HCT116 (cell line): Measurements from ENCODE around the gene RARB. TPM values are rescaled to one million over a fixed set of nuclear protein-coding genes. Genes with fewer than 3 reads are reported as not detected.

Source experiments
- ATAC-seq: fragments of 200-7000 bp; cut with Tn5 transposase; 2 replicates; pipeline ENCODE4 v1.9.1; 2020; ENCODE audit warnings: mild to moderate bottlenecking, moderate library complexity
- BruUV-seq: library from RNA; stranded (reverse); fragments of 400-500 nt; replicated peaks from 2 replicates; lab custom pipeline; 2021; lab: Mats Ljungman, UMichigan
- CTCF ChIA-PET: fragments of 300-600 bp; sonication (Branson Sonifier 250); formaldehyde crosslinking; loops from one replicate; lab custom pipeline; 2021; ENCODE audit warnings: antibody characterized with exemption; lab: Charles Lee
- POLR2A ChIA-PET: fragments of 300-600, 350-600 bp; sonication (Branson Sonifier 250); formaldehyde crosslinking; loops from one replicate; lab custom pipeline; 2021; ENCODE audit warnings: antibody characterized with exemption; lab: Charles Lee
- RAD21 ChIA-PET, 2 experiments: fragments of 300-600 bp; sonication (Branson Sonifier 250); formaldehyde crosslinking; loops; one replicate each; lab custom pipeline; 2023; ENCODE audit warnings: low total read pairs in 2 of 2; ENCODE audit not compliant: uncharacterized antibody in 2 of 2, unreplicated experiment in 2 of 2, low non-redundant PET in 1 of 2; lab: Charles Lee
- DNase-seq: peaks from one replicate; pipeline ENCODE4 v3.0.0-alpha.2; 2010; ENCODE audit warnings: low read depth, low spot score
- H2AFZ ChIP-seq: fragments of 200-600 bp; shearing (Covaris generic), sonication (generic); 2 replicates; pipeline ENCODE4 v1.6.1; 2017; ENCODE audit warnings: low read depth, mixed run types, mixed read lengths, antibody characterized with exemption, low read length; ENCODE audit not compliant: poor library complexity, severe bottlenecking
- H3K27ac ChIP-seq: 2 replicates; pipeline ENCODE4 v1.5.1; 2012; ENCODE audit warnings: low read depth, low read length
- H3K27me3 ChIP-seq: fragments of 200-600 bp; sonication (generic); 2 replicates; pipeline ENCODE4 v1.6.1; 2016; ENCODE audit warnings: mixed run types, low read length, mixed read lengths; ENCODE audit not compliant: insufficient read depth
- H3K36me3 ChIP-seq, 2 experiments: fragments of 200-500 bp in 1 of 2; fragments of 200-600 bp in 1 of 2; sonication (Bioruptor generic) in 1 of 2; sonication (generic) in 1 of 2; 2 replicates each; pipeline versions ENCODE4 v1.5.1 to v1.6.1; 2014 to 2016; ENCODE audit warnings: low read length in 2 of 2, inconsistent platforms in 1 of 2, mixed read lengths in 1 of 2, mixed run types in 1 of 2; ENCODE audit not compliant: insufficient read depth in 2 of 2, control insufficient read depth in 1 of 2
- H3K4me1 ChIP-seq, 2 experiments: fragments of 200-600 bp in 1 of 2; sonication (generic) in 1 of 2; 2 replicates each; pipeline versions ENCODE4 v1.5.1 to v1.6.1; 2012 to 2017; ENCODE audit warnings: low read length in 2 of 2, inconsistent platforms in 1 of 2, mild to moderate bottlenecking in 1 of 2, mixed read lengths in 1 of 2, mixed run types in 1 of 2, moderate library complexity in 1 of 2; ENCODE audit not compliant: insufficient read depth in 2 of 2, control insufficient read depth in 1 of 2
- H3K4me2 ChIP-seq: fragments of 200-600 bp; sonication (generic); 2 replicates; pipeline ENCODE4 v1.6.1; 2017; ENCODE audit warnings: mixed run types, low read length, mixed read lengths
- H3K4me3 ChIP-seq, 2 experiments: fragments of 200-600 bp in 1 of 2; sonication (generic) in 1 of 2; replicated peaks in 1 of 2; 2 replicates each; pipeline ENCODE4 v1.5.1; 2011 to 2016; ENCODE audit warnings: low read length in 2 of 2, control low read depth in 1 of 2, low read depth in 1 of 2, mild to moderate bottlenecking in 1 of 2, mixed read lengths in 1 of 2, mixed run types in 1 of 2
- H3K79me2 ChIP-seq: fragments of 200-600 bp; sonication (generic); 2 replicates; pipeline ENCODE4 v1.6.1; 2017; ENCODE audit warnings: mild to moderate bottlenecking, mixed run types, low read length, moderate library complexity, mixed read lengths; ENCODE audit not compliant: insufficient read depth
- H3K9ac ChIP-seq: fragments of 200-600 bp; sonication (generic); 2 replicates; pipeline ENCODE4 v1.6.1; 2016; ENCODE audit warnings: low read length, mixed read lengths
- H3K9me2 ChIP-seq: fragments of 200-600 bp; sonication (generic), shearing (Covaris generic); 2 replicates; pipeline ENCODE4 v1.6.1; 2017; ENCODE audit warnings: mixed run types, mild to moderate bottlenecking, moderate library complexity; ENCODE audit not compliant: insufficient read depth
- H3K9me3 ChIP-seq, 2 experiments: fragments of 200-500 bp in 1 of 2; fragments of 200-600 bp in 1 of 2; sonication (Bioruptor generic) in 1 of 2; sonication (generic) in 1 of 2; 2 replicates each; pipeline ENCODE4 v1.6.1; 2014 to 2017; ENCODE audit warnings: low read length in 2 of 2, mixed read lengths in 2 of 2, inconsistent platforms in 1 of 2, low read depth in 1 of 2, mild to moderate bottlenecking in 1 of 2, mixed run types in 1 of 2, moderate library complexity in 1 of 2; ENCODE audit not compliant: control insufficient read depth in 1 of 2, insufficient read depth in 1 of 2
- H4K20me1 ChIP-seq: fragments of 200-600 bp; sonication (generic), shearing (Covaris generic); 2 replicates; pipeline ENCODE4 v1.6.1; 2017; ENCODE audit warnings: mixed run types, mild to moderate bottlenecking, moderate library complexity; ENCODE audit not compliant: insufficient read depth
- EGR1 ChIP-seq: IDR thresholded peaks from 2 replicates; pipeline ENCODE4 v1.6.1; 2012; ENCODE audit warnings: low read depth
- EZH2 ChIP-seq: fragments of 200-600 bp; sonication (generic); IDR thresholded peaks from 2 replicates; pipeline ENCODE4 v1.6.1; 2017; ENCODE audit warnings: antibody characterized with exemption, mixed run types
- FOSL1 ChIP-seq: IDR thresholded peaks from 2 replicates; pipeline ENCODE4 v1.6.1; 2012; ENCODE audit warnings: low read depth
- POLR2AphosphoS5 ChIP-seq: IDR thresholded peaks from 2 replicates; pipeline ENCODE4 v1.6.1; 2011; ENCODE audit warnings: mild to moderate bottlenecking, low read depth, low read length, moderate library complexity
- SIN3A ChIP-seq: IDR thresholded peaks from 2 replicates; pipeline ENCODE4 v1.6.1; 2012; ENCODE audit warnings: low read depth
- SRF ChIP-seq: IDR thresholded peaks from 2 replicates; pipeline ENCODE4 v1.6.1; 2012; ENCODE audit warnings: low read depth
- TCF7L2 ChIP-seq: IDR thresholded peaks from 2 replicates; pipeline ENCODE4 v1.7.0; 2011; ENCODE audit warnings: borderline replicate concordance, inconsistent platforms; ENCODE audit not compliant: insufficient read depth, insufficient read length; ENCODE audit errors: extremely low read depth
- YY1 ChIP-seq: IDR thresholded peaks from 2 replicates; pipeline ENCODE4 v1.6.1; 2011; ENCODE audit warnings: low read length, low read depth, moderate library complexity, mild to moderate bottlenecking; ENCODE audit not compliant: insufficient replicate concordance; ENCODE audit errors: extremely low read depth
- ZNF274 ChIP-seq: fragments of 200-500 bp; sonication (Bioruptor generic); IDR thresholded peaks from 2 replicates; pipeline ENCODE4 v1.6.1; 2014; ENCODE audit warnings: mild to moderate bottlenecking, low read depth, low read length, inconsistent platforms
- intact Hi-C: fragments of 100-400 bp; cut with micrococcal nuclease; formaldehyde crosslinking; loops from 2 replicates; pipeline ENCODE4 v1.10.0; 2022
- total RNA-seq: library from RNA; stranded (reverse); gene quantifications from one replicate; pipeline ENCODE4 v1.2.1, GENCODE V29; 2021; ENCODE audit not compliant: unreplicated experiment
- TF ChIP-seq, protein P1 (sequence below): IDR thresholded peaks from 2 replicates; pipeline ENCODE4 v1.6.1; 2012
- TF ChIP-seq, protein P2 (sequence below): IDR thresholded peaks from 2 replicates; pipeline ENCODE4 v1.6.1; 2012; ENCODE audit warnings: low read depth
- TF ChIP-seq, protein P3 (sequence below), 3 experiments: fragments of 200-600 bp in 1 of 3; sonication (generic) in 1 of 3; IDR thresholded peaks in 2 of 3; conservative IDR thresholded peaks in 1 of 3; 2 replicates each; pipeline ENCODE4 v1.5.1; 2012 to 2017; ENCODE audit warnings: low read depth in 2 of 3, low read length in 2 of 3, antibody characterized with exemption in 1 of 3, borderline replicate concordance in 1 of 3, control low read depth in 1 of 3, mild to moderate bottlenecking in 1 of 3, mixed read lengths in 1 of 3, mixed run types in 1 of 3, moderate library complexity in 1 of 3; ENCODE audit not compliant: insufficient read depth in 1 of 3

RARB gene
- total RNA-seq, 1 experiment from 2014 or later = not detected

DNA sequence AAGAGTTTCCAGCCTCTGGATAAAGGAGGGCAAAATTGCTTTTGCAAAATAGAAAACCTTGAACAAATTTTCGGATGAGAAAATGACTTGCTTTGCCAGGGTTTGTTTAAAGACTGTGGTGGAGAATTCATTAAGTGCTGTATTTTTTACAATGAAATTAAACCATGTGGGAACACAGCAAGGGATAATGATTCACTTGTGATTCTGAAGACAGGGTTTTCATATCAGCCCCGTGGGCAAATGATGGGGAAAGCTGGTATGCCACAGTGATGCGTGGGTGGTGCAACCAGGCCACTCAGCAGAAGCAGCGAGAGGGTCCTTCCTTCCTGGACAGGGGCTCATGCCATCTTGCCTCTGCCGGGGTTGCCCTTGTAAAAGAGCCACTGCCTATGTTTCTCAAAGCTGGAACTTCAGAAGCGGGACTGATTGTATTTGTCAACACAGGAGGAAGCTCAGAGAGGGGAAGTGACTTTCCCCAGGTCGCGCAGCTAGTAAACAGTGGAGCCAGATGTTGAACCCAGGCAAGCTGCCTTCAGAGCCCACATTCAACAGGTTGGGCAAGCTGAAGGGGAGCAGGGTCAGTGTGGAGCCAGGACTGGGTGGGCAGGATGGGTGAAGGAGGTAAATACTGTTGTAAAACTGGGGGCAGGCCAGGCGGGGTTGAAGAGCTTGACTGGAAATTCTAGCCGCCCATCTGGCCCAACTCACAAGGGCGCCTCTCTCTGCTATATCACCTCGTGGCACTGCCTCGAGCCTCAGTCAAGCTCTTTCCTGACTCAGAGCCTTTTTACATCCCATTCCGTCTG, 157.5 kb downstream of the RARB start:
- Histone ChIP-seq H4K20me1 (no peaks in the 10 kb centered on the region), H3K4me1 (peaks cover 0 to 10% of the 10 kb centered on the region in 2 experiments; a peak in 1 of 4 replicates), H3K9ac (no peak overlapping the region), H3K9me3 (no peaks in the 10 kb centered on the region), H3K4me2 (no peak overlapping the region), H2AFZ (no peak overlapping the region), H3K36me3 (no peaks in the 10 kb centered on the region), H3K27ac (no peak overlapping the region), H3K79me2 (no peaks in the 10 kb centered on the region), H3K27me3 (no peaks in the 10 kb centered on the region), H3K9me2 (no peaks in the 10 kb centered on the region), H3K4me3 (no peak overlapping the region)
- ATAC-seq (no peak), DNase-seq (no peak)
- no peak for TF ChIP-seq SIN3A
- TF ChIP-seq TCF7L2 = no peak
- TF ChIP-seq, protein P1, sequence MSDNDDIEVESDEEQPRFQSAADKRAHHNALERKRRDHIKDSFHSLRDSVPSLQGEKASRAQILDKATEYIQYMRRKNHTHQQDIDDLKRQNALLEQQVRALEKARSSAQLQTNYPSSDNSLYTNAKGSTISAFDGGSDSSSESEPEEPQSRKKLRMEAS = no peak
- TF ChIP-seq EGR1 = no peak
- ChIA-PET CTCF (interaction anchor here (1.0 kb wide), 1 partner anchor 9 kb away, joined by 4 read pairs; no protein-coding TSS in a partner anchor), POLR2A (no interaction called here), RAD21 (no interaction called here)
- BruUV-seq = no TSS peak
- intact Hi-C loops = no loop called here

DNA sequence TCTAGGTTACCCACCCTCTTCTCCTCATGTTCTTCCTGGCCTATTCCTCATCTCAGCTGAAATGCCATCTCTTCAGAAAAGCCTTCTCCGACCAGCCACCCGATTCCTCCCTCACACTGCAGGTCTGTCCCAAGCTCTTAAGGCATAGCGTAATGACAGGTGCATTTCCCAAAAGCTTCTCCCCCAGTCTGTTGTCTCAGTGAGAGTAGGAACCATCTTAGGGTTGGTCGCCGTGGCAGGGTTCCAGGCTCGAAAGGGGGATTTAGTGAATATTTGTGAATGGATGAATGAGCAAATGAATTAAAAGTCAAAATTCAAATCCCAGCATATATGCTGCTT, 158.1 kb downstream of the RARB start:
- DNase-seq (no peak), ATAC-seq (no peak)
- no peak overlapping the region for H3K9ac ChIP-seq
- RAD21 ChIA-PET = no interaction called here
- no peak overlapping the region for H3K27ac ChIP-seq
- no peaks in the 10 kb centered on the region for H3K27me3 ChIP-seq
- no peaks in the 10 kb centered on the region for H4K20me1 ChIP-seq
- no peaks in the 10 kb centered on the region for H3K9me2 ChIP-seq
- no peak overlapping the region for H2AFZ ChIP-seq
- H3K4me3 ChIP-seq = no peak overlapping the region
- peaks cover 0 to 10% of the 10 kb centered on the region in 2 experiments; a peak in 1 of 4 replicates for H3K4me1 ChIP-seq
- H3K36me3 ChIP-seq = no peaks in the 10 kb centered on the region
- no peaks in the 10 kb centered on the region for H3K9me3 ChIP-seq
- intact Hi-C loops = no loop called here
- no peak overlapping the region for H3K4me2 ChIP-seq
- CTCF ChIA-PET = interaction anchor here (1.0 kb wide), 1 partner anchor 8 kb away, joined by 4 read pairs; no protein-coding TSS in a partner anchor
- POLR2A ChIA-PET = no interaction called here
- H3K79me2 ChIP-seq = no peaks in the 10 kb centered on the region
- no TSS peak for BruUV-seq
- no peak for TF ChIP-seq EZH2
- TF ChIP-seq, protein P2, sequence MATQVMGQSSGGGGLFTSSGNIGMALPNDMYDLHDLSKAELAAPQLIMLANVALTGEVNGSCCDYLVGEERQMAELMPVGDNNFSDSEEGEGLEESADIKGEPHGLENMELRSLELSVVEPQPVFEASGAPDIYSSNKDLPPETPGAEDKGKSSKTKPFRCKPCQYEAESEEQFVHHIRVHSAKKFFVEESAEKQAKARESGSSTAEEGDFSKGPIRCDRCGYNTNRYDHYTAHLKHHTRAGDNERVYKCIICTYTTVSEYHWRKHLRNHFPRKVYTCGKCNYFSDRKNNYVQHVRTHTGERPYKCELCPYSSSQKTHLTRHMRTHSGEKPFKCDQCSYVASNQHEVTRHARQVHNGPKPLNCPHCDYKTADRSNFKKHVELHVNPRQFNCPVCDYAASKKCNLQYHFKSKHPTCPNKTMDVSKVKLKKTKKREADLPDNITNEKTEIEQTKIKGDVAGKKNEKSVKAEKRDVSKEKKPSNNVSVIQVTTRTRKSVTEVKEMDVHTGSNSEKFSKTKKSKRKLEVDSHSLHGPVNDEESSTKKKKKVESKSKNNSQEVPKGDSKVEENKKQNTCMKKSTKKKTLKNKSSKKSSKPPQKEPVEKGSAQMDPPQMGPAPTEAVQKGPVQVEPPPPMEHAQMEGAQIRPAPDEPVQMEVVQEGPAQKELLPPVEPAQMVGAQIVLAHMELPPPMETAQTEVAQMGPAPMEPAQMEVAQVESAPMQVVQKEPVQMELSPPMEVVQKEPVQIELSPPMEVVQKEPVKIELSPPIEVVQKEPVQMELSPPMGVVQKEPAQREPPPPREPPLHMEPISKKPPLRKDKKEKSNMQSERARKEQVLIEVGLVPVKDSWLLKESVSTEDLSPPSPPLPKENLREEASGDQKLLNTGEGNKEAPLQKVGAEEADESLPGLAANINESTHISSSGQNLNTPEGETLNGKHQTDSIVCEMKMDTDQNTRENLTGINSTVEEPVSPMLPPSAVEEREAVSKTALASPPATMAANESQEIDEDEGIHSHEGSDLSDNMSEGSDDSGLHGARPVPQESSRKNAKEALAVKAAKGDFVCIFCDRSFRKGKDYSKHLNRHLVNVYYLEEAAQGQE = no peak
- no peak for TF ChIP-seq YY1
- TF ChIP-seq ZNF274 = no peak
- TF ChIP-seq, protein P3, sequence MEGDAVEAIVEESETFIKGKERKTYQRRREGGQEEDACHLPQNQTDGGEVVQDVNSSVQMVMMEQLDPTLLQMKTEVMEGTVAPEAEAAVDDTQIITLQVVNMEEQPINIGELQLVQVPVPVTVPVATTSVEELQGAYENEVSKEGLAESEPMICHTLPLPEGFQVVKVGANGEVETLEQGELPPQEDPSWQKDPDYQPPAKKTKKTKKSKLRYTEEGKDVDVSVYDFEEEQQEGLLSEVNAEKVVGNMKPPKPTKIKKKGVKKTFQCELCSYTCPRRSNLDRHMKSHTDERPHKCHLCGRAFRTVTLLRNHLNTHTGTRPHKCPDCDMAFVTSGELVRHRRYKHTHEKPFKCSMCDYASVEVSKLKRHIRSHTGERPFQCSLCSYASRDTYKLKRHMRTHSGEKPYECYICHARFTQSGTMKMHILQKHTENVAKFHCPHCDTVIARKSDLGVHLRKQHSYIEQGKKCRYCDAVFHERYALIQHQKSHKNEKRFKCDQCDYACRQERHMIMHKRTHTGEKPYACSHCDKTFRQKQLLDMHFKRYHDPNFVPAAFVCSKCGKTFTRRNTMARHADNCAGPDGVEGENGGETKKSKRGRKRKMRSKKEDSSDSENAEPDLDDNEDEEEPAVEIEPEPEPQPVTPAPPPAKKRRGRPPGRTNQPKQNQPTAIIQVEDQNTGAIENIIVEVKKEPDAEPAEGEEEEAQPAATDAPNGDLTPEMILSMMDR (IDR thresholded peaks at IDR 0.05 in 2 of 3, conservative IDR thresholded peaks at IDR 0.05 in 1 of 3; ENCODE audit: borderline replicate concordance in 1 of 3, insufficient read depth in 1 of 3, low read depth in 2 of 3, low read length in 2 of 3) = no peak
- TF ChIP-seq POLR2AphosphoS5 = no peak
- TF ChIP-seq FOSL1 = no peak
- no peak for TF ChIP-seq SRF
